DOHH2 (cell line): ENCODE data around the gene TMCC1.

ENCODE experiments used
- H3F3A ChIP-seq: fragments of 200-600 bp; sonication (generic), shearing (Covaris generic); 2 replicates; pipeline ENCODE4 v1.6.0; 2016; ENCODE audit warnings: antibody characterized with exemption, mild to moderate bottlenecking; ENCODE audit not compliant: control insufficient read depth, insufficient read depth
- H3K27ac ChIP-seq: fragments of 200-600 bp; sonication (generic); 2 replicates; pipeline ENCODE4 v1.5.1; 2014; ENCODE audit warnings: low read depth, mild to moderate bottlenecking, low read length, moderate library complexity
- H3K27me3 ChIP-seq: fragments of 200-600 bp; sonication (generic); 2 replicates; pipeline ENCODE4 v1.6.1; 2014; ENCODE audit warnings: mild to moderate bottlenecking, low read length, mixed read lengths; ENCODE audit not compliant: control insufficient read depth
- H3K36me3 ChIP-seq: fragments of 200-600 bp; sonication (generic); 2 replicates; pipeline ENCODE4 v1.6.1; 2014; ENCODE audit warnings: mild to moderate bottlenecking, low read length, moderate library complexity, mixed read lengths; ENCODE audit not compliant: control insufficient read depth
- H3K4me1 ChIP-seq: fragments of 200-600 bp; sonication (generic); 2 replicates; pipeline ENCODE4 v1.6.1; 2014; ENCODE audit warnings: mild to moderate bottlenecking, low read length, mixed read lengths; ENCODE audit not compliant: control insufficient read depth
- H3K4me2 ChIP-seq: fragments of 200-600 bp; sonication (generic); 2 replicates; pipeline ENCODE4 v1.6.0; 2014; ENCODE audit warnings: mild to moderate bottlenecking, low read length, moderate library complexity
- H3K4me3 ChIP-seq: fragments of 200-600 bp; sonication (generic); 2 replicates; pipeline ENCODE4 v1.5.1; 2014; ENCODE audit warnings: mild to moderate bottlenecking, low read length, mixed read lengths
- H3K79me2 ChIP-seq: fragments of 200-600 bp; sonication (generic); 2 replicates; pipeline ENCODE4 v1.6.1; 2014; ENCODE audit warnings: mild to moderate bottlenecking, low read length, mixed read lengths; ENCODE audit not compliant: control insufficient read depth
- H3K9me2 ChIP-seq: fragments of 200-600 bp; sonication (generic); replicated peaks from 2 replicates; pipeline ENCODE4 v1.6.1; 2014; ENCODE audit warnings: mild to moderate bottlenecking, low read length, mixed read lengths; ENCODE audit not compliant: control insufficient read depth
- H3K9me3 ChIP-seq: fragments of 200-600 bp; sonication (generic); 2 replicates; pipeline ENCODE4 v1.6.1; 2014; ENCODE audit warnings: antibody characterized with exemption, low read length, mixed read lengths; ENCODE audit not compliant: control insufficient read depth, insufficient read depth
- H4K20me1 ChIP-seq: fragments of 200-600 bp; sonication (generic); 2 replicates; pipeline ENCODE4 v1.6.0; 2014; ENCODE audit warnings: low read depth, mild to moderate bottlenecking, antibody characterized with exemption, low read length, moderate library complexity; ENCODE audit not compliant: control insufficient read depth, insufficient read depth
- EZH2phosphoT487 ChIP-seq: fragments of 200-600 bp; sonication (generic); IDR thresholded peaks from 2 replicates; pipeline ENCODE4 v1.6.1; 2017; ENCODE audit warnings: borderline replicate concordance, mild to moderate bottlenecking, antibody characterized with exemption, low read length, moderate library complexity, mixed read lengths
- TF ChIP-seq, protein P1 (sequence below): fragments of 200-600 bp; sonication (generic); IDR thresholded peaks from one replicate; pipeline ENCODE4 v1.5.1; 2014; ENCODE audit warnings: antibody characterized with exemption, mild to moderate bottlenecking, low read depth, low read length; ENCODE audit not compliant: poor library complexity, severe bottlenecking

Gene TMCC1

DNA sequence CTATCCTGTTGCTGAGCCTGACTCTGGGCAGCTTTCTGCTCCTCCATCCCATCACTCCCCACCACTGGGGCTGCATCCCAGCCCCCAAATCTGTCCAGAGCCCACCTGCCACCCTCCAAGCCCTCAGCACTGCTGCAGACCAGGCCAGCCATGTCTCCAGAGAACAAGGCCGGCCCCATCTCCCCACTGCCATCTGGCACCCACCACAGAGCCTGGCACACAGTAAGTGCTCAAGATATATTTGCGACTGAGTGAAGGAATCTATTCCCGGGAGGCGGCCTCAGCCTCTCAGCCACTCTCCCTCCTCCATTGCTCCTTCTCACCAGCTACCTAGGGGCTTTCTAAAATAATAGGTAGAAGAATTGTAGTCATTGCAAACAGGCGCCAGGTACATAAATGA, 291.8 kb downstream of the TMCC1 start:
- Histone ChIP-seq H3K79me2 (no peaks in the 10 kb centered on the region), H3K27ac (no peak overlapping the region), H3K36me3 (no peaks in the 10 kb centered on the region), H4K20me1 (no peaks in the 10 kb centered on the region), H3K9me2 (no peaks in the 10 kb centered on the region), H3K4me2 (no peak overlapping the region), H3K4me3 (no peak overlapping the region), H3K4me1 (peaks cover 9% of the 10 kb centered on the region), H3K9me3 (no peaks in the 10 kb centered on the region), H3F3A (no peaks in the 10 kb centered on the region), H3K27me3 (peaks cover 16% of the 10 kb centered on the region)
- no peak for TF ChIP-seq EZH2phosphoT487
- TF ChIP-seq, protein P1, sequence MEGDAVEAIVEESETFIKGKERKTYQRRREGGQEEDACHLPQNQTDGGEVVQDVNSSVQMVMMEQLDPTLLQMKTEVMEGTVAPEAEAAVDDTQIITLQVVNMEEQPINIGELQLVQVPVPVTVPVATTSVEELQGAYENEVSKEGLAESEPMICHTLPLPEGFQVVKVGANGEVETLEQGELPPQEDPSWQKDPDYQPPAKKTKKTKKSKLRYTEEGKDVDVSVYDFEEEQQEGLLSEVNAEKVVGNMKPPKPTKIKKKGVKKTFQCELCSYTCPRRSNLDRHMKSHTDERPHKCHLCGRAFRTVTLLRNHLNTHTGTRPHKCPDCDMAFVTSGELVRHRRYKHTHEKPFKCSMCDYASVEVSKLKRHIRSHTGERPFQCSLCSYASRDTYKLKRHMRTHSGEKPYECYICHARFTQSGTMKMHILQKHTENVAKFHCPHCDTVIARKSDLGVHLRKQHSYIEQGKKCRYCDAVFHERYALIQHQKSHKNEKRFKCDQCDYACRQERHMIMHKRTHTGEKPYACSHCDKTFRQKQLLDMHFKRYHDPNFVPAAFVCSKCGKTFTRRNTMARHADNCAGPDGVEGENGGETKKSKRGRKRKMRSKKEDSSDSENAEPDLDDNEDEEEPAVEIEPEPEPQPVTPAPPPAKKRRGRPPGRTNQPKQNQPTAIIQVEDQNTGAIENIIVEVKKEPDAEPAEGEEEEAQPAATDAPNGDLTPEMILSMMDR: no peak

DNA sequence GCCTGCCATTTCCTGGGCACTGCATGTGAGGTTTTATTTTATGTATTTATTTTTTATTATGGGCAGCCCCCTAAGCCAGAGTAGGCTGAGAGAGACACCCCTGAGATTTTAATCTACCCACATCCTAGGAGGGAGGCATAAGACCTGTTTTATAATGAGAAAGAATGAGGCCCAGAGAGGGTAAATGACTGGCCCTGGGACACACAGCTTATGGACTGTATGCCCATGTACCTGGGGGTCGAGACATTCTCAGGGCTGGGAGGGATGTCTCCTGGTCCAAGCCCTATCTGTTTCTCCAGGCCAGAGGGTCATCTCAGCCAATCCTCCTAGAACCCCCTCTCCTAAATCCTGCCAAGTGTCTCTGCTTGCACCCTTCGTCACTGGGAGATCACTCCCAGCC, 293.2 kb downstream of the TMCC1 start:
- H4K20me1 ChIP-seq: no peaks in the 10 kb centered on the region

DNA sequence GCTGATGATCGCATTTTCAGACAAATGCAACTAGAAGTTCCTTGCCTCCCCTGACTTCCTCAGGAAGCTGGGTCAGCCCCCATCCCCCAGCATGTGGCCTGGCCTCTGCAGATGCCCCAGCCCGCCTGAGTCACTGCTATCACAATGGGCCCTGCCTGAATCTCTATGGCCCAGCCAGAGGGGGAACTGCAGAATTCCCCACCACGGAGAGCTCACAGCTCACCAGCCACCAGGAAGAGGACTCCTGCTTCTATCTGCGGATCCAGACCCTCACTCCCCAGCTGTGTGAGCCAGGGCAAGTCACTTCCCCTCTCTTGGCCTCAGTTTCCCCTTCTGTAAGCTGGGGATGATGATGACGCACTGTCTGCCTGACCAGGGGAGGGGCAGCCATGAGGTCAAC, 293.9 kb downstream of the TMCC1 start:
- Histone ChIP-seq H3K27ac (no peak overlapping the region), H3K4me2 (no peak overlapping the region), H4K20me1 (no peaks in the 10 kb centered on the region), H3F3A (no peaks in the 10 kb centered on the region), H3K4me1 (no peaks in the 10 kb centered on the region), H3K9me3 (no peaks in the 10 kb centered on the region), H3K27me3 (peaks cover 3% of the 10 kb centered on the region; the same call in 1 of the 2 replicates), H3K79me2 (no peaks in the 10 kb centered on the region), H3K9me2 (no peaks in the 10 kb centered on the region), H3K4me3 (no peak overlapping the region), H3K36me3 (no peaks in the 10 kb centered on the region)
- TF ChIP-seq, protein P1: no peak
- no peak for TF ChIP-seq EZH2phosphoT487

More for the DNA sequence above, 293.2 kb downstream of the TMCC1 start:
- no peaks in the 10 kb centered on the region for H3F3A ChIP-seq
- no peak overlapping the region for H3K27ac ChIP-seq
- no peak overlapping the region for H3K4me3 ChIP-seq
- H3K4me1 ChIP-seq: no peaks in the 10 kb centered on the region
- H3K36me3 ChIP-seq: no peaks in the 10 kb centered on the region
- H3K79me2 ChIP-seq: no peaks in the 10 kb centered on the region
- H3K27me3 ChIP-seq: peaks cover 7% of the 10 kb centered on the region
- TF ChIP-seq, protein P1: no peak
- TF ChIP-seq EZH2phosphoT487: no peak
- no peaks in the 10 kb centered on the region for H3K9me3 ChIP-seq
- H3K4me2 ChIP-seq: no peak overlapping the region
- no peaks in the 10 kb centered on the region for H3K9me2 ChIP-seq

DNA sequence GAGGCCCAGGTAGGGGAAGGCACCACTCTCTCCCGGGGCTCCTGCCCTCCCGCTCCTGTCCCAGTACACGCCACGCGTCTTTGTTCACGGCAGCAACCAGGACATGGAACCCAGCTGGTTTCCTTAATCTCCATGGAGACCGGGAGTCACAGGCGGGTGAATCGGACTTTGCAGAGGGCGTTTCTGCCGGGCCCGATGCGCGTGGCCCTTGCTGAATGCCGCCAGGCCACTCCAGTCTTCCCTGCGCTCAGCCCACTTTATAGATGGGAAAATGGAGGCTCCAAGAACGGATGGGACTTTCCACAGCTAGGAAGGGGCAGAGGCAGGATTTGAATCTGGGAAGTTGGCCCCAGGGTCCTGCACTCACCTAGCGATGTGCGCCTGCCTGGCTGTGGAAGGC, 294.4 kb downstream of the TMCC1 start:
- Histone ChIP-seq H3K27ac (no peak overlapping the region), H3K4me1 (no peaks in the 10 kb centered on the region), H3K4me3 (no peak overlapping the region), H3F3A (no peaks in the 10 kb centered on the region), H3K36me3 (no peaks in the 10 kb centered on the region), H3K9me3 (no peaks in the 10 kb centered on the region), H3K9me2 (no peaks in the 10 kb centered on the region), H4K20me1 (no peaks in the 10 kb centered on the region), H3K27me3 (peaks cover 2% of the 10 kb centered on the region; the same call in 1 of the 2 replicates), H3K4me2 (no peak overlapping the region), H3K79me2 (no peaks in the 10 kb centered on the region)
- TF ChIP-seq EZH2phosphoT487: no peak
- TF ChIP-seq, protein P1: no peak
